ENCODE measurements around the gene SLC16A10.

DNA sequence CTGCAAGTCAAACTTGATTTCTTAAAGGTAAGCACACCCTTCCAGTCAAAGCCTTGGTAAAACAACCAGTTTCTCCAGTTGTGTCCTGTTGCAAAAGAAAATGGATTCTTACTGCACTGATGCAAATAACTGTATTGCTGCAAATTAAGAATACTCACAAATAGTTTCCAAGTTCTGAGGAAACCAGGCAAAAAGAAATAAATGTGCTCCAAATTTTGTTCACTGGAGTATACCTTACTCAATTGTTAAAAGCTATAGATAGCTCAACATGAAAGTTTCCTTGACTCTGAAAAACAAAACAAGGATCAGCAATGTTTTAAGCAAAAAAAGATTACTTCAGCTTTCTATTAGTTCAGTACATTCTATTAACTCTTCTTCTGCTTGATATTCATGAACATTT, 75.2 kb downstream of the SLC16A10 start:
- no peak for TF ChIP-seq EP300 (IDR thresholded peaks at IDR 0.05; ENCODE audit: borderline replicate concordance)
- TF ChIP-seq, protein P1, sequence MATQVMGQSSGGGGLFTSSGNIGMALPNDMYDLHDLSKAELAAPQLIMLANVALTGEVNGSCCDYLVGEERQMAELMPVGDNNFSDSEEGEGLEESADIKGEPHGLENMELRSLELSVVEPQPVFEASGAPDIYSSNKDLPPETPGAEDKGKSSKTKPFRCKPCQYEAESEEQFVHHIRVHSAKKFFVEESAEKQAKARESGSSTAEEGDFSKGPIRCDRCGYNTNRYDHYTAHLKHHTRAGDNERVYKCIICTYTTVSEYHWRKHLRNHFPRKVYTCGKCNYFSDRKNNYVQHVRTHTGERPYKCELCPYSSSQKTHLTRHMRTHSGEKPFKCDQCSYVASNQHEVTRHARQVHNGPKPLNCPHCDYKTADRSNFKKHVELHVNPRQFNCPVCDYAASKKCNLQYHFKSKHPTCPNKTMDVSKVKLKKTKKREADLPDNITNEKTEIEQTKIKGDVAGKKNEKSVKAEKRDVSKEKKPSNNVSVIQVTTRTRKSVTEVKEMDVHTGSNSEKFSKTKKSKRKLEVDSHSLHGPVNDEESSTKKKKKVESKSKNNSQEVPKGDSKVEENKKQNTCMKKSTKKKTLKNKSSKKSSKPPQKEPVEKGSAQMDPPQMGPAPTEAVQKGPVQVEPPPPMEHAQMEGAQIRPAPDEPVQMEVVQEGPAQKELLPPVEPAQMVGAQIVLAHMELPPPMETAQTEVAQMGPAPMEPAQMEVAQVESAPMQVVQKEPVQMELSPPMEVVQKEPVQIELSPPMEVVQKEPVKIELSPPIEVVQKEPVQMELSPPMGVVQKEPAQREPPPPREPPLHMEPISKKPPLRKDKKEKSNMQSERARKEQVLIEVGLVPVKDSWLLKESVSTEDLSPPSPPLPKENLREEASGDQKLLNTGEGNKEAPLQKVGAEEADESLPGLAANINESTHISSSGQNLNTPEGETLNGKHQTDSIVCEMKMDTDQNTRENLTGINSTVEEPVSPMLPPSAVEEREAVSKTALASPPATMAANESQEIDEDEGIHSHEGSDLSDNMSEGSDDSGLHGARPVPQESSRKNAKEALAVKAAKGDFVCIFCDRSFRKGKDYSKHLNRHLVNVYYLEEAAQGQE (IDR thresholded peaks at IDR 0.05; ENCODE audit: low read depth) = no peak
- TF ChIP-seq TEAD4 (IDR thresholded peaks at IDR 0.05) = no peak
- no peak for TF ChIP-seq RAD21 (IDR thresholded peaks at IDR 0.05; ENCODE audit: low read depth)
- no peak for TF ChIP-seq TCF12 (IDR thresholded peaks at IDR 0.05; ENCODE audit: low read depth)
- TF ChIP-seq, protein P2, sequence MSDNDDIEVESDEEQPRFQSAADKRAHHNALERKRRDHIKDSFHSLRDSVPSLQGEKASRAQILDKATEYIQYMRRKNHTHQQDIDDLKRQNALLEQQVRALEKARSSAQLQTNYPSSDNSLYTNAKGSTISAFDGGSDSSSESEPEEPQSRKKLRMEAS (IDR thresholded peaks at IDR 0.05) = no peak
- no peak for TF ChIP-seq YY1 (IDR thresholded peaks at IDR 0.05; ENCODE audit: low read depth)
- TF ChIP-seq TAF1 (IDR thresholded peaks at IDR 0.05; ENCODE audit: low read depth) = no peak
- no peak for TF ChIP-seq CREB1 (IDR thresholded peaks at IDR 0.05; ENCODE audit: low read depth)

Data from Ishikawa (cell line).